CD4-positive, alpha-beta T cell (primary cell): Measurements from ENCODE around the gene MKI67. TPM values are rescaled to one million over a fixed set of nuclear protein-coding genes. Genes with fewer than 3 reads are reported as not detected.
"Not testable (repeated sequence)": the region's sequence is repeated elsewhere in the genome, so short reads cannot be mapped to it uniquely, and the experiment has no call there.

Experiments used
- ATAC-seq: fragments of 200-7000 bp; cut with Tn5 transposase; one replicate; pipeline ENCODE4 v1.10.0; 2022; ENCODE audit warnings: mild to moderate bottlenecking; ENCODE audit not compliant: poor library complexity
- CTCF ChIA-PET: fragments of 350-600 bp; sonication (Branson Sonifier 250); formaldehyde crosslinking; loops from one replicate; lab custom pipeline; 2021; ENCODE audit warnings: antibody characterized with exemption, inconsistent platforms; lab: Charles Lee
- POLR2A ChIA-PET: fragments of 350-600 bp; sonication (Branson Sonifier 250); formaldehyde crosslinking; loops from one replicate; lab custom pipeline; 2021; ENCODE audit warnings: antibody characterized with exemption, inconsistent platforms; lab: Charles Lee
- DNase-seq, 14 experiments: peaks; one replicate each; pipeline ENCODE4 v3.0.0-alpha.2; 2013 to 2020; ENCODE audit warnings: mixed read lengths in 2 of 14
- H3K27ac ChIP-seq, 2 donors: one replicate each; pipeline versions ENCODE4 v1.5.1 to v1.7.0; 2013; ENCODE audit warnings: low read length in 2 of 2, low read depth in 1 of 2, mild to moderate bottlenecking in 1 of 2
- H3K27me3 ChIP-seq, 2 experiments: 1 replicate in 1 of 2; 2 replicates in 1 of 2; pipeline versions ENCODE4 v1.6.1 to v1.7.0; 2013; ENCODE audit warnings: low read length in 2 of 2, control low read depth in 1 of 2, mild to moderate bottlenecking in 1 of 2, moderate library complexity in 1 of 2; ENCODE audit not compliant: insufficient read depth in 2 of 2, control insufficient read depth in 1 of 2
- H3K36me3 ChIP-seq: one replicate; pipeline ENCODE4 v1.6.1; 2013; ENCODE audit warnings: low read length, control low read depth; ENCODE audit not compliant: insufficient read depth
- H3K4me1 ChIP-seq: one replicate; pipeline ENCODE4 v1.6.1; 2013; ENCODE audit warnings: low read length, control low read depth; ENCODE audit not compliant: insufficient read depth
- H3K4me3 ChIP-seq: one replicate; pipeline ENCODE4 v1.5.1; 2013; ENCODE audit warnings: mild to moderate bottlenecking, low read length, moderate library complexity
- H3K9me3 ChIP-seq, 2 experiments: 1 replicate in 1 of 2; 2 replicates in 1 of 2; pipeline versions ENCODE4 v1.6.1 to v1.7.0; 2013; ENCODE audit warnings: low read length in 2 of 2, mild to moderate bottlenecking in 2 of 2, control low read depth in 1 of 2, moderate library complexity in 1 of 2; ENCODE audit not compliant: control insufficient read depth in 1 of 2, insufficient read depth in 1 of 2
- H3K27ac Mint-ChIP-seq: one replicate; pipeline ENCODE4 v1.8.0; 2020; ENCODE audit warnings: mixed read lengths
- H3K27me3 Mint-ChIP-seq: one replicate; pipeline ENCODE4 v1.8.0; 2021; ENCODE audit warnings: mixed read lengths
- H3K36me3 Mint-ChIP-seq: one replicate; pipeline ENCODE4 v1.8.0; 2021; ENCODE audit warnings: low read depth, mixed read lengths
- H3K4me1 Mint-ChIP-seq: one replicate; pipeline ENCODE4 v1.8.0; 2021; ENCODE audit warnings: low read depth, mixed read lengths
- H3K4me3 Mint-ChIP-seq: one replicate; pipeline ENCODE4 v1.8.0; 2020; ENCODE audit warnings: mild to moderate bottlenecking, mixed read lengths
- H3K9me3 Mint-ChIP-seq: one replicate; pipeline ENCODE4 v1.8.0; 2020; ENCODE audit warnings: mixed read lengths
- CTCF ChIP-seq: fragments of 200-600 bp; IDR thresholded peaks from one replicate; pipeline ENCODE4 v1.8.0; 2022; ENCODE audit warnings: antibody characterized with exemption, mild to moderate bottlenecking
- intact Hi-C, 2 experiments: fragments of 100-400 bp; cut with DNase I in 1 of 2; cut with micrococcal nuclease in 1 of 2; formaldehyde crosslinking; loops; one replicate each; pipeline versions ENCODE4 v1.15.1 to v1.9.0; 2023 to 2025; cut with DNase I, micrococcal nuclease
- total RNA-seq, 174 experiments: library from RNA in 2 of 174; stranded (reverse) in 2 of 174; gene quantifications; one replicate each; pipeline ENCODE4 v1.2.3 and lab custom pipeline; 2021 to 2026

The MKI67 gene
- total RNA-seq, 2 experiments from 2014 or later: 0.92 to 1.2 TPM

- no peaks in the 10 kb centered on the region for H3K36me3 Mint-ChIP-seq
- Histone ChIP-seq H3K9me3 (no peaks in the 10 kb centered on the region), H3K27ac (no peak overlapping the region), H3K36me3 (no peaks in the 10 kb centered on the region), H3K4me3 (no peak overlapping the region), H3K27me3 (peaks cover 4 to 7% of the 10 kb centered on the region in 2 experiments), H3K4me1 (no peaks in the 10 kb centered on the region)
- ChIA-PET POLR2A (no interaction called here), CTCF (no interaction called here)
- no peak for DNase-seq
- no peaks in the 10 kb centered on the region for H3K4me1 Mint-ChIP-seq
- TF ChIP-seq CTCF: no peak
- H3K9me3 Mint-ChIP-seq: peaks cover 2% of the 10 kb centered on the region
- no peak overlapping the region for H3K27ac Mint-ChIP-seq
- peaks cover 24% of the 10 kb centered on the region for H3K27me3 Mint-ChIP-seq
- H3K4me3 Mint-ChIP-seq: no peak overlapping the region
- intact Hi-C loops: no loop called here
- ATAC-seq: no peak
Measured at GRCh38 chr10:128167926-128168520, 41.8 kb upstream of the MKI67 start.

- POLR2A ChIA-PET, H3K4me1 Mint-ChIP-seq, H3K4me3 Mint-ChIP-seq, H3K4me1 ChIP-seq, H3K9me3 Mint-ChIP-seq, H3K36me3 ChIP-seq, H3K4me3 ChIP-seq, H3K36me3 Mint-ChIP-seq, ATAC-seq, H3K27me3 ChIP-seq, H3K27ac ChIP-seq, intact Hi-C loops, H3K27ac Mint-ChIP-seq, CTCF ChIA-PET, H3K9me3 ChIP-seq, DNase-seq: not testable (repeated sequence)
- H3K27me3 Mint-ChIP-seq: peaks cover 16% of the 10 kb centered on the region
Measured at GRCh38 chr10:128167123-128167522, 40.9 kb upstream of the MKI67 start.

- H3K4me1 Mint-ChIP-seq: no peaks in the 10 kb centered on the region
- ATAC-seq (no peak), DNase-seq (no peak)
- Histone ChIP-seq H3K9me3 (no peaks in the 10 kb centered on the region), H3K27me3 (peaks cover 4 to 7% of the 10 kb centered on the region in 2 experiments), H3K36me3 (no peaks in the 10 kb centered on the region), H3K4me3 (no peak overlapping the region), H3K27ac (no peak overlapping the region), H3K4me1 (no peaks in the 10 kb centered on the region)
- CTCF ChIA-PET: no interaction called here
- no peaks in the 10 kb centered on the region for H3K36me3 Mint-ChIP-seq
- no peak overlapping the region for H3K27ac Mint-ChIP-seq
- POLR2A ChIA-PET: interaction anchor here (0.8 kb wide), 1 partner anchor 9 kb away, joined by 3 read pairs; no protein-coding TSS in a partner anchor
- peaks cover 15% of the 10 kb centered on the region for H3K27me3 Mint-ChIP-seq
- H3K9me3 Mint-ChIP-seq: no peaks in the 10 kb centered on the region
- intact Hi-C loops: no loop called here
- no peak overlapping the region for H3K4me3 Mint-ChIP-seq
- no peak for TF ChIP-seq CTCF
Measured at GRCh38 chr10:128166151-128166550, 39.9 kb upstream of the MKI67 start.

GRCh38 chr10:128165536-128165935, 39.3 kb upstream of the MKI67 start:
- Mint-ChIP-seq H3K4me3 (no peak overlapping the region), H3K27me3 (peaks cover 15% of the 10 kb centered on the region)
- no peak for ATAC-seq

More at GRCh38 chr10:128165536-128165935, 39.3 kb upstream of the MKI67 start:
- no peaks in the 10 kb centered on the region for H3K9me3 Mint-ChIP-seq
- peaks cover 4 to 7% of the 10 kb centered on the region in 2 experiments for H3K27me3 ChIP-seq
- CTCF ChIA-PET: no interaction called here
- H3K4me1 Mint-ChIP-seq: no peaks in the 10 kb centered on the region
- POLR2A ChIA-PET: interaction anchor here (0.8 kb wide), 1 partner anchor 8 kb away, joined by 3 read pairs; no protein-coding TSS in a partner anchor
- no peaks in the 10 kb centered on the region for H3K36me3 Mint-ChIP-seq
- no peak for TF ChIP-seq CTCF
- H3K4me1 ChIP-seq: no peaks in the 10 kb centered on the region
- H3K4me3 ChIP-seq: no peak overlapping the region
- no peak overlapping the region for H3K27ac Mint-ChIP-seq
- no peak overlapping the region for H3K27ac ChIP-seq
- H3K36me3 ChIP-seq: no peaks in the 10 kb centered on the region
- no peaks in the 10 kb centered on the region for H3K9me3 ChIP-seq
- intact Hi-C loops: no loop called here
- DNase-seq: no peak
